Colonic mucosa (tissue), 4 donors: Measurements from ENCODE around the gene MDH1. TPM values are rescaled to one million over a fixed set of nuclear protein-coding genes. Genes with fewer than 3 reads are reported as not detected.
"Not testable (repeated sequence)": the region's sequence is repeated elsewhere in the genome, so short reads cannot be mapped to it uniquely, and the experiment has no call there.

Experiments
- DNase-seq: peaks from one replicate; pipeline ENCODE4 v3.0.0-alpha.2; 2020
- H3K27ac ChIP-seq: fragments of 200-600 bp; one replicate; pipeline ENCODE4 v1.8.0; 2021
- H3K27me3 ChIP-seq: fragments of 200-600 bp; one replicate; pipeline ENCODE4 v1.8.0; 2021
- H3K36me3 ChIP-seq: fragments of 200-600 bp; one replicate; pipeline ENCODE4 v1.8.0; 2021
- H3K4me1 ChIP-seq: fragments of 200-600 bp; one replicate; pipeline ENCODE4 v1.8.0; 2021; ENCODE audit warnings: mild to moderate bottlenecking
- H3K4me3 ChIP-seq: fragments of 200-600 bp; one replicate; pipeline ENCODE4 v1.8.0; 2021
- H3K9ac ChIP-seq, 2 donors: one replicate each; pipeline ENCODE4 v1.7.0; 2013; ENCODE audit warnings: control low read depth in 2 of 2, low read depth in 2 of 2, low read length in 2 of 2
- H3K9me3 ChIP-seq: fragments of 200-600 bp; one replicate; pipeline ENCODE4 v1.8.0; 2021
- CTCF ChIP-seq: fragments of 200-600 bp; IDR thresholded peaks from one replicate; pipeline ENCODE4 v1.8.0; 2022; ENCODE audit warnings: antibody characterized with exemption, mild to moderate bottlenecking
- intact Hi-C: fragments of 100-400 bp; cut with DNase I; formaldehyde crosslinking; loops from one replicate; pipeline ENCODE4 v1.14.1; 2022
- total RNA-seq, 2 donors: library from RNA; stranded (reverse); fragmentation: NEBNext Ultra II Directional in 1 of 2; extraction: Animal tissue kit (Norgen Biotek cat#: 25700) in 1 of 2; gene quantifications; one replicate each; pipeline ENCODE4 v1.2.1, GENCODE V29; 2021
- donor health status: healthy.
- donor health status: DM: no; HTN: no; CAD: no.
- donor health status: DM: no; HTN: no; CAD: no.

Gene MDH1
- total RNA-seq, 2 donors from 2014 or later, result 187 to 229 TPM

GRCh38 chr2:63572001-63572400, 16.8 kb upstream of the MDH1 start:
- no peaks in the 10 kb centered on the region for H3K36me3 ChIP-seq
- TF ChIP-seq CTCF, result no peak
- no peak overlapping the region for H3K27ac ChIP-seq
- no peak overlapping the region for H3K4me3 ChIP-seq
- no peak for DNase-seq
- no peaks in the 10 kb centered on the region for H3K9me3 ChIP-seq
- H3K9ac ChIP-seq, result no peak overlapping the region
- intact Hi-C loops, result no loop called here
- H3K4me1 ChIP-seq, result no peaks in the 10 kb centered on the region
- H3K27me3 ChIP-seq, result no peaks in the 10 kb centered on the region

- H3K27me3 ChIP-seq, H3K36me3 ChIP-seq, H3K9ac ChIP-seq, H3K9me3 ChIP-seq, H3K27ac ChIP-seq, H3K4me1 ChIP-seq, H3K4me3 ChIP-seq, intact Hi-C loops, DNase-seq: not testable (repeated sequence)
Observed at GRCh38 chr2:63573026-63573425, 15.7 kb upstream of the MDH1 start.

GRCh38 chr2:63573726-63574345, 14.9 kb upstream of the MDH1 start:
- DNase-seq, H3K4me3 ChIP-seq, H3K27ac ChIP-seq, H3K36me3 ChIP-seq, H3K9me3 ChIP-seq, H3K4me1 ChIP-seq, intact Hi-C loops, H3K27me3 ChIP-seq, H3K9ac ChIP-seq: not testable (repeated sequence)

GRCh38 chr2:63576546-63576945, 12.2 kb upstream of the MDH1 start:
- intact Hi-C loops, result no loop called here
- H3K27ac ChIP-seq, result no peak overlapping the region
- no peak for DNase-seq
- no peak for TF ChIP-seq CTCF
- no peaks in the 10 kb centered on the region for H3K36me3 ChIP-seq
- no peaks in the 10 kb centered on the region for H3K4me1 ChIP-seq
- no peaks in the 10 kb centered on the region for H3K9me3 ChIP-seq
- no peak overlapping the region for H3K9ac ChIP-seq
- no peaks in the 10 kb centered on the region for H3K27me3 ChIP-seq
- H3K4me3 ChIP-seq, result no peak overlapping the region

DNA sequence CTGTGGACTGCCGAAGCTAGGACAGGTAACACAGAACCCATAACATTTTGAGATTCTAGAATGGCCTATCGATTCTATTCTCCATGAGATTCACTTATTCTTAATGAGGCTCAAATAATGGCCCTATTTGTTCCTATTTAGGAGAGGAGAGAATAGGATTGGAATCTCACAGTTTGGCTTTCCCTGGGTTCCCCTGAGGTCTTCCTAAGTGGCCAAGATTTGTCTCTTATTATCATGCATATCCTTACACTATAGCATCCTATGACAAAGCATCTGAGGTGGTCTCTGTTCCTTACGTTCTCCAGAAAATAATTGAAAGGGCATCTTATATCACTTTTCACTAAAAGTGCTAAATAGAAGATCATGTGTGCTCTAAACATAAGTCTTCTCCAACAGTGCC, 10.0 kb upstream of the MDH1 start:
- no peaks in the 10 kb centered on the region for H3K4me1 ChIP-seq
- H3K27me3 ChIP-seq, result no peaks in the 10 kb centered on the region
- intact Hi-C loops, result no loop called here
- no peaks in the 10 kb centered on the region for H3K36me3 ChIP-seq
- DNase-seq, result no peak
- H3K9ac ChIP-seq, result no peak overlapping the region
- no peak overlapping the region for H3K4me3 ChIP-seq
- H3K27ac ChIP-seq, result no peak overlapping the region
- H3K9me3 ChIP-seq, result no peaks in the 10 kb centered on the region
- TF ChIP-seq CTCF, result no peak

GRCh38 chr2:63580651-63581297, 8.0 kb upstream of the MDH1 start:
- Histone ChIP-seq H3K27ac (no peak overlapping the region), H3K9me3 (no peaks in the 10 kb centered on the region), H3K36me3 (no peaks in the 10 kb centered on the region), H3K27me3 (no peaks in the 10 kb centered on the region), H3K9ac (no peak overlapping the region), H3K4me3 (no peak overlapping the region), H3K4me1 (no peaks in the 10 kb centered on the region)
- intact Hi-C loops, result no loop called here
- no peak for TF ChIP-seq CTCF
- DNase-seq, result no peak
